Sigmoid colon (tissue), 7 donors: ENCODE measurements around the gene ATP13A2. TPM values are rescaled to one million over a fixed set of nuclear protein-coding genes. Genes with fewer than 3 reads are reported as not detected.

ENCODE experiments used
- DNase-seq: peaks from one replicate; pipeline ENCODE4 v3.0.0-alpha.2; 2019
- H3K27ac ChIP-seq, 4 donors: fragments of 200-600 bp; sonication (generic); one replicate each; pipeline ENCODE4 v1.5.1; 2016 to 2019; ENCODE audit warnings: mild to moderate bottlenecking in 1 of 4
- H3K27me3 ChIP-seq, 3 donors: fragments of 200-600 bp; sonication (generic); one replicate each; pipeline ENCODE4 v1.5.1; 2019; ENCODE audit warnings: mild to moderate bottlenecking in 1 of 3
- H3K36me3 ChIP-seq, 4 donors: fragments of 200-600 bp; sonication (generic); one replicate each; pipeline ENCODE4 v1.5.1; 2016 to 2019
- H3K4me1 ChIP-seq, 4 donors: fragments of 200-600 bp; sonication (generic); one replicate each; pipeline ENCODE4 v1.5.1; 2017 to 2019
- H3K4me3 ChIP-seq, 4 donors: fragments of 200-600 bp; sonication (generic); one replicate each; pipeline ENCODE4 v1.5.1; 2017 to 2019; ENCODE audit warnings: mild to moderate bottlenecking in 2 of 4, moderate library complexity in 1 of 4
- H3K9me3 ChIP-seq, 4 donors: fragments of 200-600 bp in 3 of 4; sonication (generic) in 3 of 4; one replicate each; pipeline versions ENCODE4 v1.5.1 to v1.6.1; 2013 to 2019
- EP300 ChIP-seq, 4 donors: sonication (generic); formaldehyde crosslinking; IDR thresholded peaks; one replicate each; pipeline ENCODE4 v1.6.1; 2017; ENCODE audit warnings: antibody characterized with exemption in 4 of 4
- POLR2A ChIP-seq, 2 donors: fragments of 450-650 bp; IDR thresholded peaks; one replicate each; pipeline ENCODE4 v1.6.1; 2016; ENCODE audit warnings: antibody characterized with exemption in 2 of 2, mild to moderate bottlenecking in 2 of 2, moderate library complexity in 2 of 2
- POLR2AphosphoS5 ChIP-seq, 4 donors: sonication (generic); formaldehyde crosslinking; IDR thresholded peaks; one replicate each; pipeline ENCODE4 v1.6.1; 2017; ENCODE audit warnings: antibody characterized with exemption in 4 of 4
- WGBS, 2 donors: extraction: QIAGEN DNeasy Blood & Tissue Kit; methylation state at CpG; one replicate each; pipeline ENCODE4 v1.1.7; 2013; 5-methylcytosine and 5-hydroxymethylcytosine counted together
- intact Hi-C: fragments of 100-400 bp; cut with DNase I; formaldehyde crosslinking; loops from one replicate; pipeline ENCODE4 v1.15.1; 2023
- polyA plus RNA-seq, 3 donors: library from polyadenylated mRNA; stranded (reverse); fragments of 200-250 nt; gene quantifications; one replicate each; pipeline ENCODE4 v1.2.3, GENCODE V29; 2013
- total RNA-seq, 4 donors: library from RNA; depleted of rRNA; stranded (reverse); fragments of >200 nt; gene quantifications; one replicate each; pipeline ENCODE4 v1.1.0, GENCODE V29; 2016
- TF ChIP-seq, protein P1 (sequence below), 4 experiments: fragments of 450-650 bp in 3 of 4; fragments of 200-600 bp in 1 of 4; IDR thresholded peaks; one replicate each; pipeline ENCODE4 v1.5.1; 2016 to 2019; ENCODE audit warnings: antibody characterized with exemption in 4 of 4, mild to moderate bottlenecking in 3 of 4, moderate library complexity in 2 of 4
- donor health status: healthy with polysubstance abuse.
- donor health status: Bipolar disorder and iron deficiency.
- donor health status: healthy.

ATP13A2 gene
- total and polyA plus RNA-seq, 7 donors: 6.6 to 47.2 (median 15.6) TPM

DNA sequence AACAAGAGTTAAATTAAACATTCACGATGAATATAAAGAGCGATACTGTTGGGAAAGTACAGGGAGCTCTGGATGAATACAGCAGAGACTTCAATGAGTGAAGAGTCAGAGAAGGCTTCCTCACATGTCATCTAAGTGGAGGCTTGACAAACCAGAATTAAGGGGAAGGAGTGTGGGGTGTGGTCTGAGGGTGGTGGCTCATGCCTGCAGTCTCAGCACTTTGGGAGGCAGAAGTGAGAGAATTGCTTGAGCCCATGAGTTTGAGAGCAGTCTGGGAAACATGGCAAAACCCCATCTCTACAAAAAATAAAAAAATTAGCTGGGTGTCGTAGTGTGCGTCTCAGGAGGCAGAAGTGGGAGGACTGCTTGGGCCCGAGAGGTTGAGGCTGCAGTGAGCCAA, 33.4 kb upstream of the ATP13A2 start:
- no peak for DNase-seq
- no peaks in the 10 kb centered on the region for H3K27me3 ChIP-seq
- intact Hi-C loops: loop anchor here (5.0 kb wide), 1 partner anchor 33 kb away; the partner anchor contains the start of gene ATP13A2
- peaks cover 0 to 11% (median 6%) of the 10 kb centered on the region in 4 donors for H3K4me1 ChIP-seq
- WGBS, 2 donors: 76 to 86% methylated on average over 5 of the region's 5 CpGs
- H3K9me3 ChIP-seq: no peaks in the 10 kb centered on the region
- H3K36me3 ChIP-seq: peaks cover 16 to 59% (median 23%) of the 10 kb centered on the region in 4 donors
- no peak overlapping the region for H3K4me3 ChIP-seq
- H3K27ac ChIP-seq: peak overlapping the region in 3 of 4 donors; percentile 18 to 54 (median 19)
- TF ChIP-seq POLR2A (IDR thresholded peaks at IDR 0.05) (no peak), POLR2AphosphoS5 (IDR thresholded peaks at IDR 0.05) (no peak), EP300 (IDR thresholded peaks at IDR 0.05) (no peak)
- TF ChIP-seq, protein P1, sequence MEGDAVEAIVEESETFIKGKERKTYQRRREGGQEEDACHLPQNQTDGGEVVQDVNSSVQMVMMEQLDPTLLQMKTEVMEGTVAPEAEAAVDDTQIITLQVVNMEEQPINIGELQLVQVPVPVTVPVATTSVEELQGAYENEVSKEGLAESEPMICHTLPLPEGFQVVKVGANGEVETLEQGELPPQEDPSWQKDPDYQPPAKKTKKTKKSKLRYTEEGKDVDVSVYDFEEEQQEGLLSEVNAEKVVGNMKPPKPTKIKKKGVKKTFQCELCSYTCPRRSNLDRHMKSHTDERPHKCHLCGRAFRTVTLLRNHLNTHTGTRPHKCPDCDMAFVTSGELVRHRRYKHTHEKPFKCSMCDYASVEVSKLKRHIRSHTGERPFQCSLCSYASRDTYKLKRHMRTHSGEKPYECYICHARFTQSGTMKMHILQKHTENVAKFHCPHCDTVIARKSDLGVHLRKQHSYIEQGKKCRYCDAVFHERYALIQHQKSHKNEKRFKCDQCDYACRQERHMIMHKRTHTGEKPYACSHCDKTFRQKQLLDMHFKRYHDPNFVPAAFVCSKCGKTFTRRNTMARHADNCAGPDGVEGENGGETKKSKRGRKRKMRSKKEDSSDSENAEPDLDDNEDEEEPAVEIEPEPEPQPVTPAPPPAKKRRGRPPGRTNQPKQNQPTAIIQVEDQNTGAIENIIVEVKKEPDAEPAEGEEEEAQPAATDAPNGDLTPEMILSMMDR (IDR thresholded peaks at IDR 0.05): no peak

DNA sequence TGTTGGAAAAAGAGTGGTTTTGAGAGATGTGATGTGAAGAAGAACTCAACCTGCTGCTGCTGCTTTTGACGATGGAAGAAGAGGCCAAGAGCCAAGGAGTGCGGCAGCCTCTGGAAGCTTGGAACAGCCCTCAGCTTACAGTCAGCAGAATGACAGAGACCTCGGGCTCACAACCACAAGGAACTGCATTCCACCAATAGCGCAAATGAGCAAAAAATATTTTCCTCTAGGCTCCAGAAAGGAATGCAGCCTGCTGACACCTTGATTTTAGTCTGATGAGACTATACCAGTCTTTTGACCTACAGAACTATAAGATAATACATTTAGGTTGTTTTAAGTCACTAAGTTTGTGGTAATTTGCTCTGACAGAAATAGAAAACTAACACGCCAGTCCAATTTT, 31.9 kb upstream of the ATP13A2 start:
- TF ChIP-seq POLR2AphosphoS5 (IDR thresholded peaks at IDR 0.05): no peak
- no peak for TF ChIP-seq EP300 (IDR thresholded peaks at IDR 0.05)
- TF ChIP-seq, protein P1 (IDR thresholded peaks at IDR 0.05): no peak
- no peak for TF ChIP-seq POLR2A (IDR thresholded peaks at IDR 0.05)
- H3K4me3 ChIP-seq: no peak overlapping the region
- WGBS, 2 donors: 87 to 94% methylated on average over 5 of the region's 5 CpGs
- no peaks in the 10 kb centered on the region for H3K27me3 ChIP-seq
- H3K27ac ChIP-seq: no peak overlapping the region
- H3K36me3 ChIP-seq: peaks cover 16 to 60% (median 22%) of the 10 kb centered on the region in 4 donors
- no peak for DNase-seq
- intact Hi-C loops: no loop called here
- peaks cover 0 to 11% (median 6%) of the 10 kb centered on the region in 4 donors for H3K4me1 ChIP-seq
- H3K9me3 ChIP-seq: no peaks in the 10 kb centered on the region

DNA sequence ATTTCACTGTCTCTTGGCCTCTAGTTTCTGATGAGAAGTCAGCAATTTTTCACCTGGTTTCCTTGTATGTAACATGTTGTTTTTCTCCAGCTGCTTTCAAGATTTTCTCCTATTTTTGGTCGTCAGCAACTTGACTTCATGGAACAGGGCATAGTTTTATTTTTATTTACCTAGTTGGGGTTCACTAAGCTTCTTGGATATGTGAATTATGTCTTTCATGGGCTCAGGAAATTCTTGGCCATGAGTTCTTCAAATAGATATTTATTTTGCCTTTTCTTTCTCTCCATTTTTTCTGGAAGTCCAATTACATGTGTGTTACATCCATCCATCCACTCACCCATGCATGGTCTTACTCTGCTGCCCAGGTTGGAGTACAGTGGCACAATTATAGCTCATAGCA, 28.4 kb upstream of the ATP13A2 start:
- peaks cover 16 to 76% (median 22%) of the 10 kb centered on the region in 4 donors for H3K36me3 ChIP-seq
- DNase-seq: no peak
- H3K4me1 ChIP-seq: peaks cover 0 to 4% (median 0%) of the 10 kb centered on the region in 4 donors
- H3K27me3 ChIP-seq: no peaks in the 10 kb centered on the region
- H3K9me3 ChIP-seq: no peaks in the 10 kb centered on the region
- intact Hi-C loops: no loop called here
- 71 to 82% methylated on average over 1 of the region's 1 CpG for WGBS, 2 donors
- TF ChIP-seq, protein P1 (IDR thresholded peaks at IDR 0.05): no peak
- no peak overlapping the region for H3K27ac ChIP-seq
- no peak overlapping the region for H3K4me3 ChIP-seq

DNA sequence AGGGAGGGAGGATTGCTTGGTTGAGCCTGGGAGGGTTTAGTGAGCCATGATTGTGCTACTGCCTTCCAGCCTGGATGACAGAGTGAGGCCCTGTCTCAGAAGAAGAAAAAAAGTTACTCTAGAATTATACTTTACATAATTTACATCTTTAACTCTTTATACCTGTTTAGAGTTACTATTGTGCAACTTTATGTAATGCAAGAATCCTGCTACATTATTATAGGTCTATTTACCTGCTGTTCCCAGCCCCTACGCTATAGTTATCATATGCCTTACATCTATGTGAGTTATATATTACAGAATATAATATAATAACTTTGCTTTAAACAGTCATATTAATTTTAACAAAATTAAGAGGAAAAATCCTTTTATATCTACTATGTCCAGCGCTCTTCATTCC, 27.8 kb upstream of the ATP13A2 start:
- H3K36me3 ChIP-seq: peaks cover 15 to 72% (median 18%) of the 10 kb centered on the region in 4 donors
- intact Hi-C loops: no loop called here
- no peaks in the 10 kb centered on the region for H3K27me3 ChIP-seq
- no peak for DNase-seq
- WGBS, 2 donors: 97% methylated on average over 2 of the region's 2 CpGs
- no peaks in the 10 kb centered on the region for H3K4me1 ChIP-seq
- no peak overlapping the region for H3K4me3 ChIP-seq
- no peaks in the 10 kb centered on the region for H3K9me3 ChIP-seq
- H3K27ac ChIP-seq: no peak overlapping the region
- TF ChIP-seq EP300 (IDR thresholded peaks at IDR 0.05) (no peak), POLR2AphosphoS5 (IDR thresholded peaks at IDR 0.05) (no peak), POLR2A (IDR thresholded peaks at IDR 0.05) (no peak)
- TF ChIP-seq, protein P1 (IDR thresholded peaks at IDR 0.05): no peak

DNA sequence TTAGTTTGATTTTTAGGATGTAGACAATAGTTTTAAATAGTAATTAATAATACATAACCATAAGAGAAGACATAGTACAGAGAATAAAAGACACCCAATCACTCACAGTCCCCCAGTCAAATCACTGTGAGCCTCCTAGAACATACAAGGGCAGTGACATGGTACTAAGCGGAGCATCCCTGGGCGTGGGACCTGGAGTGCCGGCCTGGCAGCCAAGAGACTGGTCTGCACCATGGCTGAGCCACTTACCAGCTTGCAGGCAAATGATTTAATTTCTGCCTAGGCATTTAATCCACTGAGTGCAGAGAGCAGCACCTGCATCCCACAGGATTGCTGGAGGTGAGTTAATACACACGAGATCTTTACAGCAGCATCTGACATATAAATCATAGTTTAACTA, 21.8 kb upstream of the ATP13A2 start:
- Histone ChIP-seq H3K9me3 (no peaks in the 10 kb centered on the region), H3K27me3 (no peaks in the 10 kb centered on the region), H3K27ac (no peak overlapping the region), H3K36me3 (peaks cover 0 to 68% (median 22%) of the 10 kb centered on the region in 4 donors), H3K4me3 (no peak overlapping the region), H3K4me1 (no peaks in the 10 kb centered on the region)
- no peak for DNase-seq
- 84 to 95% methylated on average over 4 of the region's 4 CpGs for WGBS, 2 donors
- TF ChIP-seq POLR2AphosphoS5 (IDR thresholded peaks at IDR 0.05): no peak
- intact Hi-C loops: no loop called here
